Uterus (tissue), 4 donors: ENCODE results near the gene UMPS. TPM values are rescaled to one million over a fixed set of nuclear protein-coding genes. Genes with fewer than 3 reads are reported as not detected.
"Not testable (repeated sequence)": the region's sequence is repeated elsewhere in the genome, so short reads cannot be mapped to it uniquely, and the experiment has no call there.

Source experiments
- DNase-seq, 2 donors: peaks; one replicate each; pipeline ENCODE4 v3.0.0-alpha.2; 2019 to 2020
- H3K27ac ChIP-seq, 2 donors: fragments of 200-600 bp; sonication (generic); 1 replicate in 1 of 2; 2 replicates in 1 of 2; pipeline ENCODE4 v1.5.1; 2016 to 2018
- H3K27me3 ChIP-seq, 2 donors: fragments of 200-600 bp; sonication (generic); one replicate each; pipeline ENCODE4 v1.5.1; 2018 to 2019; ENCODE audit warnings: control low read depth in 1 of 2
- H3K36me3 ChIP-seq, 2 donors: fragments of 200-600 bp; sonication (generic); one replicate each; pipeline ENCODE4 v1.5.1; 2019; ENCODE audit warnings: control low read depth in 1 of 2
- H3K4me1 ChIP-seq, 2 donors: fragments of 200-600 bp; sonication (generic); one replicate each; pipeline ENCODE4 v1.5.1; 2018 to 2019; ENCODE audit warnings: control low read depth in 1 of 2
- H3K4me3 ChIP-seq, 2 donors: fragments of 200-600 bp; sonication (generic); 1 replicate in 1 of 2; 2 replicates in 1 of 2; pipeline ENCODE4 v1.5.1; 2018 to 2019; ENCODE audit warnings: mild to moderate bottlenecking in 1 of 2
- H3K9me3 ChIP-seq, 2 donors: fragments of 200-600 bp; sonication (generic); one replicate each; pipeline ENCODE4 v1.5.1; 2019; ENCODE audit warnings: control low read depth in 1 of 2
- CTCF ChIP-seq, 4 experiments: fragments of 200-600 bp in 2 of 4; fragments of 450-650 bp in 2 of 4; sonication (generic) in 2 of 4; IDR thresholded peaks; one replicate each; pipeline ENCODE4 v1.5.1; 2016 to 2019; ENCODE audit warnings: antibody characterized with exemption in 4 of 4, mild to moderate bottlenecking in 2 of 4, moderate library complexity in 1 of 4
- POLR2A ChIP-seq, 2 donors: fragments of 450-650 bp; IDR thresholded peaks; one replicate each; pipeline ENCODE4 v1.6.1; 2016; ENCODE audit warnings: antibody characterized with exemption in 2 of 2, mild to moderate bottlenecking in 1 of 2, moderate library complexity in 1 of 2
- intact Hi-C: fragments of 100-400 bp; cut with DNase I; formaldehyde crosslinking; loops from one replicate; pipeline ENCODE4 v1.15.1; 2023; ENCODE audit warnings: low total_unique reads
- total RNA-seq, 4 donors: library from RNA; depleted of rRNA in 3 of 4; stranded (reverse); fragments of >200 nt in 3 of 4; gene quantifications; one replicate each; pipeline versions ENCODE4 v1.1.0 to v1.2.4, GENCODE V29; 2014 to 2023
- donor health status: DM: yes; HTN: yes; CAD: no.

The UMPS gene
- total RNA-seq, 4 donors from 2014 or later: 5.4 to 54.8 (median 19.9) TPM

DNA sequence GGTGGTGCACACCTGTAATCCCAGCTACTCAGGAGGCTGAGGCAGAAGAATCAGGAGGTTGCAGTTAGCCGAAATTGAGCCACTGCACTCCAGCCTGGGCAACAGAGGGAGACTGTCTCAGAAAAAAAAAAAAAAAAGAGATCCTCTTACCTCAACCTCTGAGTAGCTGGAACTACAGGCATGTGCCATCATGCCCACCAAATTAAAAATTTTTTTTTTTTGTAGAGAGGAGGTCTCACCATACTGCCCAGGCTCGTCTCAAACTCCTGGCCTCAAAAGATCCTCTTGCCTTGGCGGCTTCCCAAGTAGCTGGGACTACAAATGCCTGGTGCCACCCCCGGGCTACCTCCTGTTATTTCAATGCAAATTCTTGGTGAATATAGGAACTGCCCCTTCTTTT lies 1.5 kb downstream of the UMPS start:
- Histone ChIP-seq H3K27ac (no peak overlapping the region), H3K27me3 (no peaks in the 10 kb centered on the region), H3K9me3 (no peaks in the 10 kb centered on the region), H3K36me3 (no peaks in the 10 kb centered on the region), H3K4me1 (peaks cover 3 to 10% of the 10 kb centered on the region in 2 donors), H3K4me3 (no peak overlapping the region)
- TF ChIP-seq CTCF (IDR thresholded peaks at IDR 0.05) (no peak), POLR2A (IDR thresholded peaks at IDR 0.05) (no peak)
- intact Hi-C loops: no loop called here
- DNase-seq: no peak

DNA sequence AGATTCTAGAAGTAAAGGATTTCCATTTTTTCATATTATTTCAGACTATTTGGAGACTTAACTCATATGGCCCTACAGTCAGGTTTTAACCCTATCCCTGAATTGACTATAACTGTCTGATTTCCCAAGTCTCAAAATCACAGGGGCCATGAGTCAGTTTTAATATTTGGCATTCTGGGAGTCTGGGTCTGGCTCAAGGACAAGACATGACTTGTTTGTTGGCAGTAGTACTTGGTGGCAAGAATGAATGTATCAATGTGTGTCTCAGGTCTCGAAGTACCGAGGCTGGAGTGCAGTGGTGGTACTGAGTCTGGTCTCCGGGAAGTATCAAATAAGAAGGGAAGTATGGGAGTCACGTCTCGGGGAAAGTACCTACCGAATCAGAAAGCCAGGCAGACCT lies 10.8 kb downstream of the UMPS start:
- H3K36me3 ChIP-seq: no peaks in the 10 kb centered on the region
- no peaks in the 10 kb centered on the region for H3K9me3 ChIP-seq
- no peak overlapping the region for H3K4me3 ChIP-seq
- H3K4me1 ChIP-seq: no peaks in the 10 kb centered on the region
- intact Hi-C loops: no loop called here
- H3K27me3 ChIP-seq: no peaks in the 10 kb centered on the region
- H3K27ac ChIP-seq: no peak overlapping the region
- TF ChIP-seq POLR2A (IDR thresholded peaks at IDR 0.05) (no peak), CTCF (IDR thresholded peaks at IDR 0.05) (no peak)
- no peak for DNase-seq

- no peaks in the 10 kb centered on the region for H3K36me3 ChIP-seq
Measured at GRCh38 chr3:124745756-124746155, 15.5 kb downstream of the UMPS start.

DNA sequence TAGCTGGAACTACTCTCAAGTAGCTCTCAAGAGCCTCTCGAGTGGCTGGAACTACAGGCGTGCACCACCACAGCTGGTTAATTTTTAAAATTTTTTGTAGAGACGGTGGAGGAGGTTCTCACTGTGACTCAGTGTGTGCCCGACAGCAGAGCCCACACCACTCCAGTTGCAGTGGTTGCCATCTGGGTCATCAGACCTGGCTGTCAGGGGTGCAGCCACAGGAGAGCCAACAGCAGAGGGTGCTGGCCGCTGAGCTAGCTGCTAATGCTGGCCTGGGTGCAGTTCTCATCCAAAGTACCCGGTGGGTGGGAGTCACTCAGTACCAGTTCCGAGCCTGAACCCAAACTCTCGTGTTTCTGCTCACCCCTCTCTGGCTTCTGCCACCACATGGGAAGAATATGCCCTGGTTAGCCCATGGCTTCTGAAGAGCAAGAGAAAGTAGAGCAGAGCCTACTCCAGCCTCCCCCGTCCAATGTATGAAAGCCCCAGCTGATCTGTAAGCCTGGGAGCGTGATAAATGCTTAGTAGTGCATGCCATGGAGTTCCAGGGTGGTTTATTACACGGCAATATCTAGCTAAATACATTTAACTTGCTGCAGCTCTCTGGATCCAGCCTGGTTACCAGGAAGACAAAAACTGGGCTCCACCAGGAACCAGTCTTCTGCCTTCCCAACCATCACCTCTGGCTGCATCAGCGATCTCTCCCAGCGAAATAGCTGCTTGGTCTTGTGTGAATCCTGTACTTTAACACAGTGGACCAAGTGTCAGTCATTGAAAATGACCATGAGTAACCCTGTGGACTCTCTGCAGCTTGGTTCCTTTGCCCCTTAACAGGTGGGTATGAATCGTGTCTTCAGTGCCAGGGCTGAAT lies 17.1 kb downstream of the UMPS start:
- no peak for DNase-seq
- no peak for TF ChIP-seq POLR2A (IDR thresholded peaks at IDR 0.05)
- TF ChIP-seq CTCF (IDR thresholded peaks at IDR 0.05): no peak
- Histone ChIP-seq H3K9me3 (no peaks in the 10 kb centered on the region), H3K4me3 (no peak overlapping the region), H3K27me3 (no peaks in the 10 kb centered on the region), H3K4me1 (no peaks in the 10 kb centered on the region), H3K27ac (no peak overlapping the region), H3K36me3 (no peaks in the 10 kb centered on the region)
- intact Hi-C loops: no loop called here

More at GRCh38 chr3:124745756-124746155, 15.5 kb downstream of the UMPS start:
- H3K27ac ChIP-seq: no peak overlapping the region
- intact Hi-C loops: no loop called here
- H3K4me1 ChIP-seq: no peaks in the 10 kb centered on the region
- no peaks in the 10 kb centered on the region for H3K9me3 ChIP-seq
- no peak for TF ChIP-seq POLR2A (IDR thresholded peaks at IDR 0.05)
- TF ChIP-seq CTCF (IDR thresholded peaks at IDR 0.05): no peak
- no peaks in the 10 kb centered on the region for H3K27me3 ChIP-seq
- H3K4me3 ChIP-seq: no peak overlapping the region
- no peak for DNase-seq

DNA sequence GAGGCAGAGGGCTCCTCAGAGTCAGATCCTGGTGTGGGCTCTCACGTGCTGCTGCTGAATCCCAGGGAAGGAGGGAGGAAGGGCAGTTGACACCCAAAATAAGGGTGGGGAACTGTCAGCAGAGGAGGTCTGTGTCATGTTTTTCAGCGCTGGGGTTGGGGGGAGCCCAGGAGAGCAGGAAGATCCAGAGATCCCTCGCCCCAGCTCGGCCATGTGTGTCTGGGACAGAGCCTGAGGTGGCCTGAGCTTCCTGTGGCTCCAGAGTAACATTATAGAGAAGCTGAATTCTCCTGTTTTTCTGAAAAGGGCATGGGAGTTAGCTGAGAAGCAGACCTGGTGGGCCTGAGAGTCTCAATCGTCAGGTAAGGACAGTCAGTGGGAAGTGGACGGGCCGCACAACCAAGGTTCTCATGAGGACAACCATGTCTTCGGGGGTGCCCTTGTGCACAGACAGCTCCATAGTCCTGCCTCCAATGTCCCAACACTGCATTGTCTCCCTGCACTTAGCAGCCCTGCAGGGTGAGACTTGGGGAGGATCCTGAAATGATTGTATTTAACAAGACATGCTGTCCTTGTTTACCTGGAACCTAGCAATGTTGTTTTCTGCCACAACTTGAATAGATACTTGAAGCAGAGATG lies 18.4 kb downstream of the UMPS start:
- DNase-seq: no peak
- no peaks in the 10 kb centered on the region for H3K4me1 ChIP-seq
- TF ChIP-seq CTCF (IDR thresholded peaks at IDR 0.05) (no peak), POLR2A (IDR thresholded peaks at IDR 0.05) (no peak)
- no peak overlapping the region for H3K27ac ChIP-seq
- H3K9me3 ChIP-seq: no peaks in the 10 kb centered on the region
- no peaks in the 10 kb centered on the region for H3K27me3 ChIP-seq
- intact Hi-C loops: no loop called here
- no peak overlapping the region for H3K4me3 ChIP-seq
- no peaks in the 10 kb centered on the region for H3K36me3 ChIP-seq

GRCh38 chr3:124749877-124750276 lies 19.6 kb downstream of the UMPS start:
- H3K9me3 ChIP-seq, H3K27me3 ChIP-seq, DNase-seq, intact Hi-C loops, H3K4me3 ChIP-seq, H3K4me1 ChIP-seq, H3K27ac ChIP-seq, H3K36me3 ChIP-seq: not testable (repeated sequence)
